GM21390 (cell line): Measurements from ENCODE around the gene KIDINS220.

ENCODE experiments used
- ATAC-seq: cut with Tn5 transposase; IDR thresholded peaks from one replicate; pipeline ENCODE4 v1.9.1; 2021; ENCODE audit not compliant: unreplicated experiment

Gene KIDINS220

DNA sequence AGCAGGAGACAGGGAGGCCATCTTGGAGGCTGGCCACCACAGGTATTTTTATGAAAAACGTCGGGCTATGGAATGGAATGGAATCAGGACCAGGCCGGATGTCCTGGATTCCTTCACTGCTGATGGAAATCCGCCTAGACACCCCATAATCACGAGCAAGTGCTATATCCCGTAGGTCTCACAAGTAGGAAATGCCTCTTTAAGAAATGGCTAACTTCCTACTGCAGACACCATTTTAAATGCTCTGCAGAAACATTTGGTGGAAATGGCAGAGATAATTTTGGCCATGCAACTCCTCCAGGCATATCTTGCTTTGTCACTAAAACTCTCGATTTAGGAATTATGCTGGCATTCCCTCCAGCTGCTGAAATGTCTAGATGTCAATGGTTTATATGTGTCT, 137.6 kb downstream of the KIDINS220 start:
- no peak for ATAC-seq

DNA sequence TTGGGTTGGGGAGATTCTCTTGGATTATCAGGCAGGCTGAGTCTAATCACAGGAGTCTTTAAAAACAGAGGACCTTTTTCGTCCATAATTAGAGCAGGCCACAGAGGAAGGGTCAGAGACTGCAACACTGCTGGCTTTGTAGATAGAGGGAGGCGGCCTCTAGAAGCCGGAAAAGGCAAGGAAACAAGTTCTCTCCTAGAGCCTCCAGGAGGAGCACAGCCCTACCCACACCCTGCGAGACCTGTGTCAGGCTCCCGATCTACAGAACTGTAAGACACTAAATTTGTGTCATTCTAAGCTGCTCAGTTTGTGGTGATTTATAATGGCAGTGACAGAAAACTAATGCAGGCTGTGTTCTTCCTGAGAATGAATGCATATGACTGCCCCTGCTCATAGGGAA, 140.2 kb downstream of the KIDINS220 start:
- no peak for ATAC-seq

DNA sequence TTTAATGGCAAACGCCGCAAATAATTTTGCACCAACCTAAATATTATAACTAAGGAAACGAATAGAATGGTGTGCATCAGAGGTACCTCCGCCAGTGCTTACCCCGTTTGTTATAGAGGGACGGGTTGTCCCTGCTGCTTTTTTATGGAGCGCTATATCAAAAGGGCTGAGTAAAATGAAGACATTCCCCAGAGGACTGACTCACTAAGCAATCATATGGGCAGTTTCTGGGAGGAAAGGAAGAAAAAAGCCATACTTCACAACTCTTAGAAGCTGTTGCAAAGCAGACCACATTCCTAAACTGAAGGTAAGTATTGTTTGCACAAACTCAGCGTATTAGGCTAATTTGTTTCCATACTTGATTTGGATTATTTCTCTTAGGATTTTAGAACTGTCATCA, 142.7 kb downstream of the KIDINS220 start:
- no peak for ATAC-seq

DNA sequence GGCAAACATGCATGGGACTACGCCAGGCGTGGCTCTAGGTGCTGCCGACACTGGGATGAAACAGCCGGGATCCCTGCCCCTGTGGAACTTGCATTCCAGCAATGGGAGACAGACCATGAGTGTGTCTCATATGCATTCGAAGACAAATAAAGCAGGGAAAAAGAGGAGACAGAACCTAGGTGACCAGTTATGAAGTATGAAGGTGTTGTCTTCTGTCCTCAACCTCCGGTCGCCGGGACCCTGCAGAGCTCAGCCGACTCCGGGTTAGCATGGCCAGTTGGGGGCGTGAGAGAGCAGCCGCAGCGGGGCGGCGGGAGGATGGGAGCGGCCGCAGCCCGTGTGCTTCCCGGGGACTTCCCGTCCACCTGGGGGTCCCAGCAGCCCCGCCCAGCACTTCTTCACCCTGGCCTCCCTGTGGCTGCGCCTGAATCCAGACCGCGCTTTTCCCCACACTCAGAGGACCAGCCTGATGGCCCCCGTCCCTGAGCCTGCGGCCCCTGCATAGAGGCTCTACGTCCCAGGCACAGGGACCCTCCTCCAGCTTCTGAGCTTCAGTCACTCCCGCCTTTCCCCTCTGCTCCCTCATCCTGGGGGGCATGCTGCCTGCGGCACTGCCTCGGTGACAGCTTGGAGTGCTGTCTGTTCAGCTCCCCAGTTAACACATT, 144.1 kb downstream of the KIDINS220 start:
- no peak for ATAC-seq

DNA sequence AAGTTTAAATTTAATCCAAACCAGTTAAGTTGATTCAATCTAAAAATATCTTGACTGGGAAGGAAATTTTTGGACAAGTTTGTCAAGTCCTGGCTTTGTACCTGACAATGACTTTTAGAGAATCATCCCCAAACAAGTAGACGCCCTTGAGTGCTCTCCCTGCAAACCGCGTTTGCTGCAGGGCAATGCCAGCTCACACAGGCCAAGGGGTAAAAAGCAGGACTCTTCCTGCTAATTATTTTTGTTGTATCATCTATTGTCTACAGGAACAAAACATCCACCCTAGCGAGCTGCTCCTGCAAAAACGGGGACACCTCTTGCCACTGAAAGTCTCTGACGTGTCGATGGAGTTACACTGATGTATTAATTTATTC, 144.6 kb downstream of the KIDINS220 start:
- no peak for ATAC-seq

DNA sequence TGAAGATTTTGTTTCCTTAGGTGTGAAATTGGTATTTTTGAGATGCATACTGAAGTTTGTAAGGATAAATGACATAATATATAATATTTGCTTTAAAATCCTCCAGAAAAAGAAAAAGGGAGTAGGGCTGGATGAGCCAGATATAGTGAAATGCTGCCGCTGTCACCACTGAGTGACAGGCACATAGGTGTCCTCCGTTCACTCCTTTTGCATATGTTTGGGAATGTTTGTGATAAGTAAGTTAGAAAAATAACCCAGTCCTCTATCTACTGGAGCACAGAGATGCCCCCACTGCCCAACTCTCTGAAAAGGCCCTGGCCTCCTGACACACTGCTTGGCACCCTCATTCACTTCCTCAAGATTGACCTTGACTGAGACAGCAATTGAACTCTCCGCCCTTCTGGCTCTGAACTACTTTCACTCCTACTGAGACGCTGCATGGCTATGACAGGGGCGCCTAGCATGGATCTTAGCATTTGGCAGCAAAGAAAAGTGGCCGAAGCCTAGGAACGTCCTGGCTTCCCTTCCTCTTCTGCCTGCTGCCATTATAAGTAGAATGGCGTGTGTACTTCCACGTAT, 145.5 kb downstream of the KIDINS220 start:
- no peak for ATAC-seq

DNA sequence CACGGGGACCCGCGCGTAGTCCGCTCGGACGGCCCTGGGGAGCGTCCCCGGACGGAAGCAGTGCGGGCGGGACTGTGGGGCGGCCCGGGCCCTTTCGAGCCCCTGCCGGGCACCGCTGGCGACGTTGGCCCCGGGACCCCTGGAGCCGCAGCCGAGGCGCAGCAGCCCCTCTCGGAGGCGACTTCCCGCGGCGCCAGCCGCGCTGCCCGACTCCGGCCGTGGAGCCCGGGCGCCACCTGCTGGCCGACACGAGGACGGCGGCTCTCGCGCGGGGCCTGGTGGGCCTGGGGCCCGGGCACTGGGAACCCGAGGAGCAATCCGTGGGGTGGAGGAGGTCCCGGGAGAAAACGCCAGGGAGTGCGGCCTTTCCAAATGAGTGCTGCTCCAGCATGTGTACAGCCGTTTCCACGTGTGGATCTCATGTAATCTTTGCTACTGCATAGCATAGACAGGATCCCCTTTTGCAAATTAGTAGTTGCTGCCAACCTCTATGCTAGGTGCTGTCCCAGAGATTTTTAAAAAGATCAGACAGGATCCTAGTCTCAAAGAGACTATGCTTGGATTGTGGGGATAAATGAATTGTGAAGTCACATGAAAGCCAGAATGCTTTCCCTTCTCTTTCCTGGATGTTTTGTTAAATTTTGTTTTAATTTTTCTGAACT, 151.6 kb downstream of the KIDINS220 start:
- peak; percentile 35 for ATAC-seq

DNA sequence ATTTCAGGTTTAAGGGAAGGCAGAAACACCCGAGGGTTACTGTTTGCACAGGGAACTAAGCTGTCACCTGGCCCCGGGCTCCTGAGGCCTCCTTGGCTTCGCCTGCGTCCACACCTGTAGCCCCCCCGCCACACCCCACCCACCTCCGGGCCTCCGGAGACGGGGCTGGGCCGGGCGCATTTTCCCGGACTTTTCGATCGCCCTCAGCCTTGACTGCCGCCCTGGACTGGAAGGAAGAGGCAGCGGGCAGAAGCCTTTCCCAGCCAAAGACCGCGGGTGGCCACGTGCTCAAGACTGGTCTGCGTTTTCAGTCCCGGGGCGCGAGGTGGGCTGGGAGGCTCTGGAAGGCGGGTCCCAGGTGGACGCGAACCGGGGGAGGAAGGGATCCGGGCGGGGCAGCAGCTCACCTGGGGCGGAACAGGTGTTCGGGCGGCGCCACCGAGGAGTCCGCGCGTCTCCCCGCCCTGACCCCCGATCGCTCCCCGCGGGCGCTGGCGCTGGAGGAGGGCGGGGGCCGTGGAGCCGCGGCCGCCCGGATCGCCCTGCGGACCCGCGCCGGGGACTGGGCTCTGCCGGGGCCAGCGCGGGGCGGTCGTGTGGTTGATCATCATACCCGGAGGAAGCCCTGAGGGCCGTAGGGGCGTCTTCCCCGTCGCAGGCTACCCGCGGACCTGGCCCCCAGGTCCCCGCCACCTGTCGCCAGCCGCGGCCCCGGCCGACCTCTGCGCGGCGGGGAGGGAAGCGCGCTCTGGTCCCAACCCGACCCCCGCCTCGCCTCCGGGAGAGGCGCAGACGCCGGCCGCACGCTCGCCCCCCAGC, 152.3 kb downstream of the KIDINS220 start:
- peak; percentile 10 for ATAC-seq

DNA sequence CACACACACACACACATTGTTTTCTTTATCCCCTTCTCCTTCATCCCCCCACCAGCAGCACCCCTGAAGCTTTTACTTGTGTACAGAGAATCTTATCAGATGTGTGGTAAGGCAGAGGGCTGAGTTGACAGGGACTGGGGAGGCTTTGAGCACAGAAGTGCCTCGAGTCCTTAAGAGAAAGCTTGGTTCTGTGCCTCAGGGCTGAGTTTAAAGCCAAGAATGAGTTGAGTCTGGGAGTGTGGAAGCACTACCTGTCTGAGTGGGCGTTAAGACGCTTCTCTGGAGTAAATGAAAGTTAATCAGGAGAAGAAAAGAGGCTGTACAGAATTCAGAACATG, 152.9 kb downstream of the KIDINS220 start:
- ATAC-seq, result no peak

DNA sequence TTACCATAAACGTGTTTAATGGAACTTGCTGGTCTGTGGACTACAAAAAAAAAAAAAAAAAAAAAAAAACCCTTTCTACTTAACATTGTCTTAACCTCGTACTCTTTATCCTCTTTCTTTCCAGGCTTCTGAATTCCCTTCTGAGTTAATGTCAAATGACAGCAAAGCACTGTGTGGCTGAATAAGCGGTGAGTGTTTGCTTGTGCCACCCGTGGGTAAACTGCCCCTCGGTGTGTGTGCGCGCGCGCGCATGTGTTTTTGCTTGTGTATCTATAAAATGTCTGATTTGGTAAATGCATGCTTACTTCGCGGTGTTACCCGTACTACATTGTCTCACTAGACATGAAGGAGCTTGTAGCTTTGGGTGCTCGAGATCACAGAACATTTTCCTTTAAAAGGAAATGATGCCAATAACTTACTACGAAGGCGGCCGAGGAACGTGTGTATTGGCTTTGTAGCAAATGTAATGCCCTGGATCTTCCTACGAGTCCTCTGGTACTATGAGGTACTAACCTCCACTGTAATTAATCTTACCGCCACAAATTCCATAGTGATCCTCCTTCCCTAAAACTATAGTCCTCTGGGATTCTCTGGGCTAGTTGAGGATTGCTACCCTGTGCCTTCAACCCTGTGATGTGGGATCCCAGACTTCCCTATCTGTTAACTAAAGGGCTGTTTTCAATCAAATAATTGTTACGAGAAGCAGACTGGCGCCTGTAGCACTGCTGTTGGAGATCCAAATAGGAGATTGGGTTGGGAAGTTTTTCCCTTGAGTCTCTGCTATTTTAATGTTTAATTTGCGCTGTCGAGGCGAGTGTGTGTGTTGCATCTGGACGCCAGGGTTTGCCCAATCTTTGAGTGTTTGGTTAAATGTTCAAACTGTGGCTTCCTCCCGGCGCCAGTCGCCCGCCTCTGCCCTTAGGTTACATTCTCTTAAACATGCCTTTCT, 154.4 kb downstream of the KIDINS220 start:
- ATAC-seq, result no peak

DNA sequence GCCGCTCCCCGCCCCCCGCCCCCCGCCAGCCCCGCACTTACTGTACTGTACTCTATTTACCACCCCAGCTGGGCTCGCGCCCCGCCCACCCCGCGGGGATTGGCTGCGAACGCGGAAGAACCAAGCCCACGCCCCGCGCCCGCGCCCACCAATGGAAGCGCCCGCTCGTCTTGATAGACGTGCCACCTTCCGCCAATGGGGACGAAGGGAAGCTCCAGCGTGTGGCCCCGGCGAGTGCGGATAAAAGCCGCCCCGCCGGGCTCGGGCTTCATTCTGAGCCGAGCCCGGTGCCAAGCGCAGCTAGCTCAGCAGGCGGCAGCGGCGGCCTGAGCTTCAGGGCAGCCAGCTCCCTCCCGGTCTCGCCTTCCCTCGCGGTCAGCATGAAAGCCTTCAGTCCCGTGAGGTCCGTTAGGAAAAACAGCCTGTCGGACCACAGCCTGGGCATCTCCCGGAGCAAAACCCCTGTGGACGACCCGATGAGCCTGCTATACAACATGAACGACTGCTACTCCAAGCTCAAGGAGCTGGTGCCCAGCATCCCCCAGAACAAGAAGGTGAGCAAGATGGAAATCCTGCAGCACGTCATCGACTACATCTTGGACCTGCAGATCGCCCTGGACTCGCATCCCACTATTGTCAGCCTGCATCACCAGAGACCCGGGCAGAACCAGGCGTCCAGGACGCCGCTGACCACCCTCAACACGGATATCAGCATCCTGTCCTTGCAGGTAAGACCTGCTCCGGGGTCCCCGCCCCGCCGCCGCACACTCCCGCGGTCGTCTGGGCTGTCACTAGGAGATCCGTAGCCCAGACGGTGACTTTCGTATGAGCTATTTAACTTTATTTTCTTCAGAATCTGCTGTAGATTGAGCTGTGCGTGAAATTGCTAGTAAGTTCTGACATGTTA, 155.4 kb downstream of the KIDINS220 start, which contains the start of gene ID2:
Gene ID2, plus strand, starts transcription at position 271 of the 907 bp plus-strand sequence. Its CDS starts 110 bp downstream, at position 381.
- ATAC-seq, result peak; percentile 53

DNA sequence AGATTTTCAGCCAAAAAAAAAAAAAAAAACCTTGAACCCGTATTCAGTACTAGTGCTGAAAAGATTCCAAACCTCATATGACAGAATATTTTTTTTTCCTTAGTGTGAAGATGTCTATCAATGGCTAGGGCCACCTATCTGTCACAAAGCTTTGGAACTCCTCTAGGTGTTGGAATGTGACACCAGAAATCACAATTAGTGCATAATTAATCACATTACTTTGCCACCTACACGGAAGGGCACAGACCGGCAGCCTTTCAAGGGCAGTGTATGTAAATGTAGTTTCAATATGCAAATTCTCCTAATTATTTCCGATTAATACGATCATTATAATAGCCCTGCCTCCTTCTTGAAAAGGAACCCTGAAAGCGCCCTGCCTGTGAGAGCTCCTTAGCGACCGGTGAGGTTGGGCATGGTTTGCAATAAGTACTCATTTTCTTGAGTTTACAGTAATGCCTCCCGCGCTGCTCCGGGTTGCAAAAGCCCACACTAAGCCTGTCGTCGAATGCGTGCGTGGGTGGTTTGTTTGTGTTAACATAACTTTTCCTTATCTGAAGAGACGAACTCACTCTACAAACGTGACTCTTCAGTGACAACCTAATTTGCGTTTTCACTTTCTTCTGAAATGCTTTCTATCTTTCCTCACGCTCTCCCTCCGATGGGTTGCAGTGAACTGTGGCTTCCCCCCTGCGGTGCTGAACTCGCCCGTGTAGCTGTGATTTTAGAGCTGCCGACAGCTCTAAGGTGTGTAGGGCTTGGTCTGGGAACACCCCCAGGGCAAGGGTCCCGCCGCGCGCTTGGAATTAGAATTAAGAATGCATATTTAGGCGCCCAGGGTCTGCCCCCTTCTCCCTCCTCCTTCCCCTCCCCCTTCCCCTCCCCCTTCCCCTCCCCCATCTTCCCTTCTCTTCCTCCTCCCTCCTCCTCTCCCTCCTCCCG, 156.3 kb downstream of the KIDINS220 start:
- no peak for ATAC-seq

DNA sequence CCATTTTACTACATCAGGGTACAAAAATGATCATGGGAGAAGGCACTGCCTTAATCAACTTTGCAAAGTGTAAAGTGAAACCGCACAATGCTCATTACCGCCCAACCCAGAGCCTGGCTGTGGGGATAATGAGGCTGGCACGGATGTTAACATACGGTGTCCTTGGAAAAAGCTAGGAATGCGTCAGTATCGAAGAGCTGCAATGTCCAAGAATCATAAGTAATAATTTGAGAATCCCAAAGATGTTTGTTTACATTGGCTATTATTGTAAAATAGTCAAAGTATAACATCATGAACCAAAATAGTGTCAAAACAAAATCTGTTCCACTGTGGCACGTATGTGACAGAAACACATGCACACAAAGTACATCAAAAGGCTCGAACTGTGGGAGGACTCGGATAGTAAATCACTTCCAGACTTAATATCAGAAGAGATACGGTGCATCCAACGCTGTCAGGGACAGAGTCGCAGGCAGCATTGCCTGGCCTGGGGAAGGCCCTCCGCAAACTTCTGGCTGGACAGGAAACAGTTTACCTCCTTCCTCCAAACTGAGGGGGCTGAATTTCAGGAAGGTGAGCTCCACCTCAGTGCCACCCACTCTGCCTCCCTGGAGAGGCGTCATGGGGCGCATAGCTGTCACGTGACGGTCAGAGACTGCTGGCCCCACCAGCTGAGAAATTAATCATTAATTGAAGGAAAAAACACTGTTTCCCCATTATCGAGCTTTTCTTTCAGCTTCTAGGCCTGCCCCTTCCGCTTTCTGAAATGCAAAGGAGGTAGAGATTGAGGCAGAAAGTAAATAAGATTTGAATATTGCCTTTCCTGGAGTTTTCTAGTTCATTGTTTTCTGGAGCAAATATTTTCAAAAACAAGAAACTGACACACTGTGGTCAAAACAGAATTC, 157.3 kb downstream of the KIDINS220 start:
- ATAC-seq, result no peak

DNA sequence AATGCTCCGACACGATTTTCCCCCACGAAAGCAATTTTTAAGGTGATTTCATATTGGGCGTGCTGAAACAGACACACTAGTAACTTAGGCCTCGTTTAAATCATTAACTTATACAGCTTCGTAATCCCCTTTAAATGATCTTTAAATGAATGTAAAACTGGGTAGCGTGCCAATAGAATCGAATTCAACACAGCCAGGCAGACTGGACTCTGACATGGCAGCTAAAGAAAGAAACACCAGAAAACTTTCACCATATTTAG, 157.9 kb downstream of the KIDINS220 start:
- ATAC-seq, result no peak
